Measurements from ENCODE around the gene PDGFD.
A peak's percentile ranks its signal among the peaks of the same experiment; 100 is the strongest.

Gene PDGFD

DNA sequence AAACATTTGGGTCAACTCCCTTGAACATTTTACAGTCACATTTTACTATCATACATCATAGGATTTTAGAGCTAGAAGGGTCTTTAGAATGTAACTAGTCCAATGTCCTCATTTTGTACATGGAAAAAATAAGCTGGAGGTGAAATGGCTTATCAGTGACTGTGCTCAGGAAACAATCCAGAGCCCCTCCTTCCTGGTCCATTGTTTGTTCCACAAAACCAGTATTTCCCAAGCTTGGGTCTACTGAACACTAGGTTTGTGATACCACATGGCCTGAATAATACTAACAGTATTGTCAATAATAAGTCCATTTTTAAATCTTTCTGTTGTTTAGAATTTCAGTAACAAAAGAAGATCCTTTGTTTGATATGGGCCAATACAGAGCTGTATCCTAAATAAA lies 27.1 kb downstream of the PDGFD start:
- no peak overlapping the region for H3K4me3 ChIP-seq (ENCODE audit: severe bottlenecking)
- H3K9me3 ChIP-seq (ENCODE audit: severe bottlenecking), result no peaks in the 10 kb centered on the region
- no peaks in the 10 kb centered on the region for H3K36me3 ChIP-seq (ENCODE audit: low read depth)
- no peak overlapping the region for H3K27ac ChIP-seq (ENCODE audit: poor library complexity, severe bottlenecking)
- DNase-seq (ENCODE audit: low spot score) (no peak), ATAC-seq (ENCODE audit: low read depth) (no peak)
- H3K27me3 ChIP-seq (ENCODE audit: insufficient read depth, poor library complexity, severe bottlenecking), result no peaks in the 10 kb centered on the region
- TF ChIP-seq, protein P1, sequence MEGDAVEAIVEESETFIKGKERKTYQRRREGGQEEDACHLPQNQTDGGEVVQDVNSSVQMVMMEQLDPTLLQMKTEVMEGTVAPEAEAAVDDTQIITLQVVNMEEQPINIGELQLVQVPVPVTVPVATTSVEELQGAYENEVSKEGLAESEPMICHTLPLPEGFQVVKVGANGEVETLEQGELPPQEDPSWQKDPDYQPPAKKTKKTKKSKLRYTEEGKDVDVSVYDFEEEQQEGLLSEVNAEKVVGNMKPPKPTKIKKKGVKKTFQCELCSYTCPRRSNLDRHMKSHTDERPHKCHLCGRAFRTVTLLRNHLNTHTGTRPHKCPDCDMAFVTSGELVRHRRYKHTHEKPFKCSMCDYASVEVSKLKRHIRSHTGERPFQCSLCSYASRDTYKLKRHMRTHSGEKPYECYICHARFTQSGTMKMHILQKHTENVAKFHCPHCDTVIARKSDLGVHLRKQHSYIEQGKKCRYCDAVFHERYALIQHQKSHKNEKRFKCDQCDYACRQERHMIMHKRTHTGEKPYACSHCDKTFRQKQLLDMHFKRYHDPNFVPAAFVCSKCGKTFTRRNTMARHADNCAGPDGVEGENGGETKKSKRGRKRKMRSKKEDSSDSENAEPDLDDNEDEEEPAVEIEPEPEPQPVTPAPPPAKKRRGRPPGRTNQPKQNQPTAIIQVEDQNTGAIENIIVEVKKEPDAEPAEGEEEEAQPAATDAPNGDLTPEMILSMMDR (IDR thresholded peaks at IDR 0.05; ENCODE audit: poor library complexity, severe bottlenecking), result no peak
- peaks cover 6% of the 10 kb centered on the region for H3K4me1 ChIP-seq (ENCODE audit: insufficient read depth, poor library complexity, severe bottlenecking)

DNA sequence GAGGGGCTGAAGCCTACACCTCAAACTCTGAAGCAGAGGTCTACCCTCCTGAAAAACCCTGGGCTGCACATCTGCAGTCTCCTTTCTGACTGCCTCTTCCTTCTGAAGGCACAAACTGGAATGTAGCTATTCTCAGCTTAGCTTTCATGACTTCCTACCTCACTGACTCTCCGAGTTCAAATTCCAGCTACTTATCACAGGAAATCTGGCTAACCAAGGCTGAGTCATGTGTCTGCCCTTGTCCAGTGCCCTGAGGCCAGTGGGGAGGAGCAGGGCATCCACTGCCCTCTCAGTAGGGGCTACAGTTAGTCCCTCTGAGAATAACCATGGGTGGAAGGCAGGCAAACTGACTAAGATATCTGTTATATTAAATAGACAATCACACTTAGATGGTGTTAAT lies 29.2 kb downstream of the PDGFD start:
- TF ChIP-seq, protein P1 (IDR thresholded peaks at IDR 0.05; ENCODE audit: poor library complexity, severe bottlenecking), result no peak
- ATAC-seq (ENCODE audit: low read depth) (peak; percentile 75), DNase-seq (ENCODE audit: low spot score) (no peak)
- Histone ChIP-seq H3K9me3 (ENCODE audit: severe bottlenecking) (no peaks in the 10 kb centered on the region), H3K27ac (ENCODE audit: poor library complexity, severe bottlenecking) (no peak overlapping the region), H3K4me1 (ENCODE audit: insufficient read depth, poor library complexity, severe bottlenecking) (peaks cover 6% of the 10 kb centered on the region), H3K4me3 (ENCODE audit: severe bottlenecking) (no peak overlapping the region), H3K36me3 (ENCODE audit: low read depth) (no peaks in the 10 kb centered on the region), H3K27me3 (ENCODE audit: insufficient read depth, poor library complexity, severe bottlenecking) (no peaks in the 10 kb centered on the region)

DNA sequence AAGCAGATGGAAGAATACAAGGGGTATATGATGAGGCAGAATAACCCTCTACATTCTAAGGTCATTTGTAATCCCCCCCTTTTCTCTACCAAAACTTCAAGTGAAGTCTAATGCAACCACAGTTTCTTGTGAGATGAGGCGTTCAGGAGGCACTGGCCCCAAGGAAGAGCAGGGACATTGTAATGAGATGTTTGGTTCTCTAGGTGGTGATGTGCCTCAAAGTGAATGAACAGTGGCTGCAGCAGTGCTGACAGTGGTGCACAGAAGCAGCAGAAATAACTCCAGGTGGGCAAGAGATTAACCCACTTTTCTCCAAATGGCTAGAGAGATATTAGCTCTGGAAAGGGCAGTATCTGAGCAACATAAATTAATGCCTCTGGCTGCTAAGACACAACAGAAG lies 33.8 kb downstream of the PDGFD start:
- Histone ChIP-seq H3K27me3 (ENCODE audit: insufficient read depth, poor library complexity, severe bottlenecking) (no peaks in the 10 kb centered on the region), H3K4me1 (ENCODE audit: insufficient read depth, poor library complexity, severe bottlenecking) (peaks cover 6% of the 10 kb centered on the region), H3K9me3 (ENCODE audit: severe bottlenecking) (no peaks in the 10 kb centered on the region), H3K36me3 (ENCODE audit: low read depth) (no peaks in the 10 kb centered on the region), H3K27ac (ENCODE audit: poor library complexity, severe bottlenecking) (no peak overlapping the region), H3K4me3 (ENCODE audit: severe bottlenecking) (no peak overlapping the region)
- DNase-seq (ENCODE audit: low spot score) (no peak), ATAC-seq (ENCODE audit: low read depth) (no peak)
- TF ChIP-seq, protein P1 (IDR thresholded peaks at IDR 0.05; ENCODE audit: poor library complexity, severe bottlenecking), result no peak

DNA sequence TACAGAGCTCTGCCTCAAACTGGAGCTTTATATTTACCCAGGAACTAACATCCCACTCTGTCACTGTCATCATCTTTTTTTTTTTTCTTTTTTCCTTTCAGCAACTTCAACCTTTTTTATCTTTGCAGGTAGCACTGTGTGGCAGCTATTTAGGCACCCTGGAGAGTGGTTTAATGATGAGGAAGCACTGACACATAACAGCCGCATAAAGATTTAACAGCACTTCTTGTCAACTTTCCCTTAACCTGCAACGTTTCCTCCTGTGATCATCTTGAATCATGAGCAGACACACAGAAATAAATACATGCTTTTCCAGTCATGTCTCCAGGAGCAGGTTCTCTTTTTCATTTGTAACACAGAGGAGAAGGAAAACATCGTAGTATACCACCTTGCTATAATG lies 34.8 kb downstream of the PDGFD start:
- no peak overlapping the region for H3K4me3 ChIP-seq (ENCODE audit: severe bottlenecking)
- no peaks in the 10 kb centered on the region for H3K4me1 ChIP-seq (ENCODE audit: insufficient read depth, poor library complexity, severe bottlenecking)
- H3K27me3 ChIP-seq (ENCODE audit: insufficient read depth, poor library complexity, severe bottlenecking), result no peaks in the 10 kb centered on the region
- ATAC-seq (ENCODE audit: low read depth), result no peak
- no peaks in the 10 kb centered on the region for H3K36me3 ChIP-seq (ENCODE audit: low read depth)
- no peak overlapping the region for H3K27ac ChIP-seq (ENCODE audit: poor library complexity, severe bottlenecking)
- H3K9me3 ChIP-seq (ENCODE audit: severe bottlenecking), result no peaks in the 10 kb centered on the region
- TF ChIP-seq, protein P1 (IDR thresholded peaks at IDR 0.05; ENCODE audit: poor library complexity, severe bottlenecking), result no peak
- no peak for DNase-seq (ENCODE audit: low spot score)

DNA sequence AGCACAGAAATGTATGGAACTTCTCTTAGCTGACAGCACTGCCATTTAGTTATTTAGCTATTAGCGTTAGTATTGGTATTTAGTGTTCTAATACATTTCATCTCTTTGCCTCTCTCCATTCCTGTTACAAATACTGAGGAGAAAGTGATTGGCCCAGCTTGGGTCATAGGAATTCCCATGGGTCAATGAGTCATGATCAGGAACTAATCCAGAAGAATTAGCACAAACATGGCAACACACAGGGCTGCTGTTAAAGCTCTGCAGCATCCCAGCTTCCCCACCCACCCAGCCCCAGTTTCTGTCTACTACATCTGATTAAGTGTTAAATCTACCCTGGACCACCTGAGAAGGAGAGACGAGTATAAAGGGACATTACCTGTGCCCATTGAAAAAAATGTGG lies 36.1 kb downstream of the PDGFD start:
- TF ChIP-seq, protein P1 (IDR thresholded peaks at IDR 0.05; ENCODE audit: poor library complexity, severe bottlenecking), result no peak
- 0 out of 3 replicates have a peak, but pooled peaks have one; percentile 31 for ATAC-seq (ENCODE audit: low read depth)

More for the DNA sequence above, 36.1 kb downstream of the PDGFD start:
- no peaks in the 10 kb centered on the region for H3K9me3 ChIP-seq (ENCODE audit: severe bottlenecking)
- no peaks in the 10 kb centered on the region for H3K4me1 ChIP-seq (ENCODE audit: insufficient read depth, poor library complexity, severe bottlenecking)
- no peak for DNase-seq (ENCODE audit: low spot score)
- H3K36me3 ChIP-seq (ENCODE audit: low read depth), result no peaks in the 10 kb centered on the region
- no peak overlapping the region for H3K27ac ChIP-seq (ENCODE audit: poor library complexity, severe bottlenecking)
- H3K4me3 ChIP-seq (ENCODE audit: severe bottlenecking), result no peak overlapping the region
- no peaks in the 10 kb centered on the region for H3K27me3 ChIP-seq (ENCODE audit: insufficient read depth, poor library complexity, severe bottlenecking)
